SHP77 (cell line): ENCODE data around the gene HOPX.
"Not testable (repeated sequence)": the region's sequence is repeated elsewhere in the genome, so short reads cannot be mapped to it uniquely, and the experiment has no call there.

Source experiments
- DNase-seq, 2 experiments: peaks; one replicate each; lab custom pipeline; 2025; lab: John Stamatoyannopoulos, UW

Gene HOPX

GRCh38 chr4:56654238-56654632 lies 26.9 kb downstream of the HOPX start:
- no peak for DNase-seq

GRCh38 chr4:56653461-56654237 lies 27.4 kb downstream of the HOPX start:
- DNase-seq: no peak

- DNase-seq: no peak
Observed at GRCh38 chr4:56652196-56652595, 28.9 kb downstream of the HOPX start.

- no peak for DNase-seq
Observed at GRCh38 chr4:56651056-56651350, 30.1 kb downstream of the HOPX start.

- DNase-seq: no peak
Observed at GRCh38 chr4:56650262-56651055, 30.6 kb downstream of the HOPX start.

- no peak for DNase-seq
Observed at GRCh38 chr4:56649445-56650261, 31.4 kb downstream of the HOPX start.

GRCh38 chr4:56648824-56649151 lies 32.3 kb downstream of the HOPX start:
- no peak for DNase-seq

- no peak for DNase-seq
Observed at GRCh38 chr4:56648021-56648823, 32.9 kb downstream of the HOPX start.

- no peak for DNase-seq
Observed at GRCh38 chr4:56646341-56646740, 34.8 kb downstream of the HOPX start.

GRCh38 chr4:56643596-56643995 lies 37.5 kb downstream of the HOPX start:
- DNase-seq: no peak

- no peak for DNase-seq
Observed at GRCh38 chr4:56641494-56642051, 39.5 kb downstream of the HOPX start.

GRCh38 chr4:56640621-56641493 lies 40.2 kb downstream of the HOPX start:
- no peak for DNase-seq

GRCh38 chr4:56637791-56638190 lies 43.3 kb downstream of the HOPX start:
- no peak for DNase-seq

- no peak for DNase-seq
Observed at GRCh38 chr4:56637154-56637553, 43.9 kb downstream of the HOPX start.

- DNase-seq: not testable (repeated sequence)
Observed at GRCh38 chr4:56634954-56635353, 46.1 kb downstream of the HOPX start.

- DNase-seq: no peak
Observed at GRCh38 chr4:56633486-56633885, 47.6 kb downstream of the HOPX start.

- DNase-seq: no peak
Observed at GRCh38 chr4:56630876-56631666, 50.0 kb downstream of the HOPX start.

GRCh38 chr4:56628592-56628991 lies 52.5 kb downstream of the HOPX start:
- no peak for DNase-seq

- DNase-seq: no peak
Observed at GRCh38 chr4:56627985-56628384, 53.1 kb downstream of the HOPX start.

GRCh38 chr4:56627375-56627774 lies 53.7 kb downstream of the HOPX start:
- no peak for DNase-seq
